GM12872 (cell line): ENCODE measurements around the gene SCAI.

Experiments
- TF ChIP-seq, protein P1 (sequence below): IDR thresholded peaks from 3 replicates; pipeline ENCODE4 v1.5.1; 2011; ENCODE audit warnings: low read depth, mild to moderate bottlenecking, low read length, moderate library complexity; ENCODE audit not compliant: insufficient read depth

The SCAI gene

DNA sequence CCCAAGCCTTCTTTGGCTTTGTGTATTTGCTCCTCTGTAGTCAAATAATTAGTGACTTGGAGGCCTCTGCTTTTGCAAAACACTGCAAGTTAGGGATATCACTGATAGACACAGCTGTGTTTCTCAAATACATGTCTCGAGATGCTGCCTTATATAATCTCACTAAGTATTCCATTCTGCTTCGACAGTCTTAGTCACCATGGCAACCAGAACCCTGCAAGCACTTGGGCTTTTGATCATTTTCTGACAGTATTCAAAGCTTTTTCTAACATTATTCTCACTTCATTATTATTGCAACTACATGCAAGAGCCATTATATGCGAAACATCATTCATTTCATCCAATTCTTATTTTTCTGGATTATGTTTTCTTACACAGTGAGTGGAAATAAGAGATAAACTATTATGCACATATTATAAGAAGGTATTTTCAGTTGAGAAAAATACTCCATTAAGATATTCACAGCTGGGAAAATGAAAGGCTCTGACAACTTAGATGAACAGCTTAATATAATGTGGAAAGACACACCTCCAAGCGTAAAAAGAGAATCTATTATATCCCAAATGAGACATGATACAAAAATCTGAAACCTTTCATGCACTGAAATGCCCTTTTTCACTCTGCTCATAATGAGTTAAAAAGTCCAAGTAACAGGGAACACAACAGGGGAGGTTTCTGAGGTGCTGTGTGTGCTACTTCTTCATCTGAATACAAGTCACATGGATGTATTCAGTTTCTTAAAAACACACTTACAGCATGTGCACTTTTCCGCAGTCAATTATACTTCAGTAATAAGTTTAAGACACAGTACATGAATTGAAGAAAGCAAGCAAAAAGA lies 93.9 kb downstream of the SCAI start:
- TF ChIP-seq, protein P1, sequence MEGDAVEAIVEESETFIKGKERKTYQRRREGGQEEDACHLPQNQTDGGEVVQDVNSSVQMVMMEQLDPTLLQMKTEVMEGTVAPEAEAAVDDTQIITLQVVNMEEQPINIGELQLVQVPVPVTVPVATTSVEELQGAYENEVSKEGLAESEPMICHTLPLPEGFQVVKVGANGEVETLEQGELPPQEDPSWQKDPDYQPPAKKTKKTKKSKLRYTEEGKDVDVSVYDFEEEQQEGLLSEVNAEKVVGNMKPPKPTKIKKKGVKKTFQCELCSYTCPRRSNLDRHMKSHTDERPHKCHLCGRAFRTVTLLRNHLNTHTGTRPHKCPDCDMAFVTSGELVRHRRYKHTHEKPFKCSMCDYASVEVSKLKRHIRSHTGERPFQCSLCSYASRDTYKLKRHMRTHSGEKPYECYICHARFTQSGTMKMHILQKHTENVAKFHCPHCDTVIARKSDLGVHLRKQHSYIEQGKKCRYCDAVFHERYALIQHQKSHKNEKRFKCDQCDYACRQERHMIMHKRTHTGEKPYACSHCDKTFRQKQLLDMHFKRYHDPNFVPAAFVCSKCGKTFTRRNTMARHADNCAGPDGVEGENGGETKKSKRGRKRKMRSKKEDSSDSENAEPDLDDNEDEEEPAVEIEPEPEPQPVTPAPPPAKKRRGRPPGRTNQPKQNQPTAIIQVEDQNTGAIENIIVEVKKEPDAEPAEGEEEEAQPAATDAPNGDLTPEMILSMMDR: no peak

DNA sequence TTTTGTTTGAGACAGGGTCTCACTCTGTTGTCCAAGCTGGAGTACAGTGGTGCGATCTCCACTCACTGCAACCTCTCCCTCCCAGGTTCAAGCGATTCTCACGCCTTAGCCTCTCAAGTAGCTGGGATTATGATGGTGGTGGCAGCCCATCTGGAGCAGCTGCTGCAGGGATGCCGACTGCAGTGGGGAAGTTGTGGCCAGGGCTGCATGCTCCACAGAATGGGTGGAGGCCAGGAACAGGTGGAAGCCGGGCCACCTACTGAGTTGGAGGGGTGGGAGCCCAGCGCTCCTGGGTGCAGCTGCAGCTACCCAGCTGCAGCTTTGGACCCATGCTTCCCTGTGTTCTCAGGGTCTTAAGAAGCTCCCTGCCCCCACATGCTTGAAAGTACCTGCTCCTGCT lies 99.7 kb downstream of the SCAI start:
- TF ChIP-seq, protein P1: no peak

DNA sequence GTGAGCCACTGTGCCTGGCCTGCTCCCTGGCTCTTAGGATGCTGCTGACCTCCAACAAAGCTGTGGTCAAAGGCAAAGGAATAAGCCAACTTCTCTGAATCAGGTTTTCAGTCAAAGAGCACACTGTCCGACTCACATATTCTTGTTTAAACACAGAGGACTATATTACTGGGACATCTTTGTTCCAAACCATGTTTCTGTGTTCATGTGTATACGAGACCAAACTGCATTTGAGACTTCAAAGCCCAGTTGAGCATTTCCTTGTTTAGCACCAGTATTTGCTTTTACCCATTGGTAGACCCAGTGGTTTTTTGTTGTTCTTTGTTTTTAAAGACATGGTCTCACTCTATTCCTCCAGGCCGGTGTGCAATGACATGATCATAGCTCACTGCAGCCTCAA lies 100.2 kb downstream of the SCAI start:
- TF ChIP-seq, protein P1: no peak

DNA sequence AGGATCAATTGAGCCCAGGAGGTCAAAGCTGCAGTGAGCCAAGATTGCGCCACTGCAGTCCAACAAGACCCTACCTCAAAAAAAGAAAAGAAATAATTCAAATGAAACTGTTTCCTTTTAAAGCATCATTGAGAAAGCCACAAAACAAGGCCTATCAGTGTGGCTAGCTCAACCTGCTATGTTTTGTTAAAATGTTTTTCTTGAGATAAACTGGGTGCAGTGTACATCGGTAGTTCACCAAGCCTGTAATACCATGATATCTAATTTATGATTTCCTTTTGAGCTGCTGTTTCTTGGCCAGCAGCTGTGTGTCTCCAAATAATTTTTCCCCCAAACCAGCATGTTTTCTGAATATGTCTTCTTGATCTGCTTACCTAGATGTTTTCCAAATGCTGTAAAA lies 105.2 kb downstream of the SCAI start:
- TF ChIP-seq, protein P1: no peak

DNA sequence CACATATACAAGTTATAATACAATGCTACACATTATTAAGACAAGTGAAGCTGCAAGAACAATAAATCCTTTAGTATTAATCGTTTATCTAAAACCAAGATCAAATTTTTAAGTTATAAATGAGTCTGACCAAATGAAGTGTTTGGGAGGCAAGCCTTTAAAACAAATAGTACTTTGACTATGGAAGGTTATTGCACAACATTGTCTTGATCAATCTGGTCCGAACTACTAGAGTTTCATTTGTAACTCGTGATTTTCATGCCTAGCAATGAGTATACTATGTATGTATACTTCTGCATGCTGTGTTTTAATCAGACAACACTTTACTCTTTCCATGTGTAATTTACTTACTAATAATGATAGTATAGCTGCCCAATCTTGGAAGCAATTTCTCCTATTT lies 115.3 kb downstream of the SCAI start:
- TF ChIP-seq, protein P1: no peak

DNA sequence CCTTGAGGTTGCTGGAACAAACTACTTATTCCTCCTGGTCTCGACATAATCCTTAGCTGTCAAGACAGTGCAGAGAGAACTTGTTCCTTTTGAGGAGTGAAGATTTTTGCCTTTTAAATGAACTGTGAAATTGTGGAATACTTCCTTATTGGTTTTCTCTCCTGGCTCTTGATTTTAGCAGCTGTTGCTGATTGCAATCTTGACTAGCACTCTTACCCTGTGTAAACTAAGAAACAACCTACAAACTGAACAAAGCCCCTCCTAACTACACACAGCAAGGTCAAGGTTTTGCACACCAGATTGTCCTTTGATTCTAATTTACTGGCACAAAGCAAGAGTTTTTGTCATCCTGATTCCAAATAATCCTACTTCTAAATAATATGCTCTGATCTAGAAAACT lies 118.4 kb downstream of the SCAI start:
- TF ChIP-seq, protein P1: no peak

DNA sequence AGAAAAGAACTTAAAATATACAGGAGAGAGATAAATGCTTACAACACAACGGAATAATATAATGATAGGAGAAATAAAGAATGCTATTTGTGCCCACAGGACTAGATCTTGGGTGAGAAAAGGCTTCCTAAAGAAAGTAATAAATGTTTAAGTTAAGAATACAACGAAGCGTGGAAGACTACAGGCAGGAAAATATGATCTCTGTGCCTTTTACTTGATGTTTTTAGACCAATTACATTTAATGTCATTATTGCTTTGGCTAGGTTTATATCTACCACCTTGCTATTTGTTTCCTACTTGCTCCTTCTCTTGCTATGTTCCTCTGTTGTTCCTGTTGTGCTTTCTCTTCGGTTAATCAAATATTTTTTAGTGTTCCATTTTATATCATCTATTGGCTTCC lies 122.3 kb downstream of the SCAI start:
- TF ChIP-seq, protein P1: no peak
